HG03064 (cell line): ENCODE data around the gene B3GAT1.
"Not testable (repeated sequence)": the region's sequence is repeated elsewhere in the genome, so short reads cannot be mapped to it uniquely, and the experiment has no call there.

Experiments used
- ATAC-seq: cut with Tn5 transposase; IDR thresholded peaks from one replicate; pipeline ENCODE4 v1.9.1; 2021; ENCODE audit warnings: low read depth; ENCODE audit not compliant: unreplicated experiment

The B3GAT1 gene

GRCh38 chr11:134412203-134413042 lies at the start of gene B3GAT1:
Gene B3GAT1, minus strand, starts transcription at chr11:134412242. Its CDS starts 24,583 bp downstream, at chr11:134387659.
- no peak for ATAC-seq

DNA sequence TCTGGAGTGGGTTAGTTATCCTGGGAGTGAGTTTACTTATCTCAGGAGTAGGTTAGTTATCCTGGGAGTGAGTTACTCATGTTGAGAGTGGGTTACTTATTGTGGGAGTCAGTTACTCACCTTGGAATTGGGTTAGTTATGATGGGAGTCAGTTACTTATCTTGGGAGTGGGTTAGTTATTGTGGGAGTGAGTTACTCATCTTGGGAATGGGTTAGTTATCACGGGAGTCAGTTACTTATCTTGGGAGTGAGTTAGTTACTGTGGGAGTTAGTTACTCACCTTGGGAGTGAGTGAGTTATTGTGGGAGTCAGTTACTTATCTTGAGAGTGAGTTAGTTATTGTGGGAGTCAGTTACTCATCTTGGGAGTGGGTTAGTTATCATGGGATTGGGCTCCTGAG lies 49.6 kb upstream of the B3GAT1 start:
- no peak for ATAC-seq

DNA sequence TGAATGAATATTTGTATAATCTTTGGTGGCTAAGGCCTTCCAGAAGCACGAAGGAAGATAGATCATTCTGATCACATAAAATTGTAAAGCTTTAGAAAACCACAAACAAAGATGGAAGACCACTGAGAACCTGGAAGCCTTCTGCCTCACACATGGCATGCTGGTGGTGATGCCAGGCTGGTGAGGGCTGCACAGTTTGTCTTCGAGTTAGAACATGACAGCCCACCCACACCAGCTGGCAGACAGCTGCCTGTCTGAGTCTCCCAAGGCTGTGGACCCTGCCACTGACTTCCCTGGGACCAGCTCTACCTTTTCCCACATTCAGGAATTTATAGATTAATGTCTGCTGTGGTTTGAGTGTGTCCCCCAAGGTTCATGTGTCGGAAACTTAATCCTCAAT lies 48.8 kb upstream of the B3GAT1 start:
- no peak for ATAC-seq

GRCh38 chr11:134460062-134460561 lies 48.1 kb upstream of the B3GAT1 start:
- ATAC-seq = no peak

DNA sequence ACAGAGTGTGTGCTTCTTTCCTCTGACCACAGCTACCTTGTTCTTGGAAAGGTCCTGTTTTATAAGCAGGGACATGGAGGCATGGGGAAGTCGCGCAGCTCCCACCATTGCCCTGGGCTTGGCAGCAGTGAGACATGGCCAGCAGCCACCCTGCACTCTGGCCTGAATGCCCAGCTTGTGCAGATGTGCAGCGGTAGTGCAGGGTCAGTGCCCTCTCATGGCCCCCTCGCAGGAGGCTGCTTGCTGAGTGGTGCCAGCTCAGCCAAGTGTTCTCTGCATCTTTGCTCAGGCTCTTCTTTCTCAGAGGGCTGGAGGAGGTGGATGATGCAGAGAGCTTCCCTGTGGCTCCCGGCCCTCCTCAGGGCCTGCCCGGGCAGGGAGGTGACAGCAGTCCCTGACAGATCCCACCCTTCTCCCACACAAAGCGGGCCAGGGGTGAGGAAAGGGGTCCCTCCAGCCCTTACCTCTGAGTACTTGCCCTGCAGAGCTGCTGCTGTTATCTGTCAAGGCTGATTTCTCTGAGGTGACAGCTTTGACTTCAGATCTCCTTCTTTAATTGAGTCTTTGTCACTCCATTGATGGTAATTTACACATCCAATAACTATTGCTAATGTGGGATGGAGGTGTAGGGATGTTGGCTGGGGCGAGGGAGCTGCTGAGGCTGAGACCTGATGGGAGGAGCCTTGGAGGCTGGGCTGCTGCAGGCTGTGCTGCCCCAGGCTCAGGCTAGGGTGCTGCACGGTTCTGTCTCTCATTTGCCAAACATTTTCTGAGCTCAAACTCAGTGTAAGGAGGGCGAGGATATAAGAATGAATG lies 47.4 kb upstream of the B3GAT1 start:
- no peak for ATAC-seq

DNA sequence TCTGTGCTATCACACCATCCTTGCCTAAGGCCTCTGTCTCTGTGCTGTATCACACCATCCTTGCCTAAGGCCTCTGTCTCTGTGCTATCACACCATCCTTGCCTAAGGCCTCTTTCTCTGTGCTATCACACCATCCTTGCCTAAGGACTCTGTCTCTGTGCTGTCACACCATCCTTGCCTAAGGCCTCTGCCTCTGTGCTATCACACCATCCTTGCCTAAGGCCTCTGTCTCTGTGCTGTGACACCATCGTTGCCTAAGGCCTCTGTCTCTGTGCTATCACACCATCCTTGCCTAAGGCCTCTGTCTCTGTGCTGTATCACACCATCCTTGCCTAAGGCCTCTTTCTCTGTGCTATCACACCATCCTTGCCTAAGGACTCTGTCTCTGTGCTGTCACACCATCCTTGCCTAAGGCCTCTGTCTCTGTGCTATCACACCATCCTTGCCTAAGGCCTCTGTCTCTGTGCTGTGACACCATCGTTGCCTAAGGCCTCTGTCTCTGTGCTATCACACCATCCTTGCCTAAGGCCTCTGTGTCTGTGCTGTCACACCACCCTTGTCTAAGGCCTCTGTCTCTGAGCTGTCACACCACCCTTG lies 45.5 kb upstream of the B3GAT1 start:
- ATAC-seq = not testable (repeated sequence)

- ATAC-seq = no peak
These were observed 43.5 kb upstream of the B3GAT1 start for GRCh38 chr11:134455516-134455915.

GRCh38 chr11:134454146-134454690 lies 42.2 kb upstream of the B3GAT1 start:
- no peak for ATAC-seq

- ATAC-seq = no peak
These were observed 41.4 kb upstream of the B3GAT1 start for GRCh38 chr11:134453441-134453840.

GRCh38 chr11:134452838-134453155 lies 40.8 kb upstream of the B3GAT1 start:
- no peak for ATAC-seq

DNA sequence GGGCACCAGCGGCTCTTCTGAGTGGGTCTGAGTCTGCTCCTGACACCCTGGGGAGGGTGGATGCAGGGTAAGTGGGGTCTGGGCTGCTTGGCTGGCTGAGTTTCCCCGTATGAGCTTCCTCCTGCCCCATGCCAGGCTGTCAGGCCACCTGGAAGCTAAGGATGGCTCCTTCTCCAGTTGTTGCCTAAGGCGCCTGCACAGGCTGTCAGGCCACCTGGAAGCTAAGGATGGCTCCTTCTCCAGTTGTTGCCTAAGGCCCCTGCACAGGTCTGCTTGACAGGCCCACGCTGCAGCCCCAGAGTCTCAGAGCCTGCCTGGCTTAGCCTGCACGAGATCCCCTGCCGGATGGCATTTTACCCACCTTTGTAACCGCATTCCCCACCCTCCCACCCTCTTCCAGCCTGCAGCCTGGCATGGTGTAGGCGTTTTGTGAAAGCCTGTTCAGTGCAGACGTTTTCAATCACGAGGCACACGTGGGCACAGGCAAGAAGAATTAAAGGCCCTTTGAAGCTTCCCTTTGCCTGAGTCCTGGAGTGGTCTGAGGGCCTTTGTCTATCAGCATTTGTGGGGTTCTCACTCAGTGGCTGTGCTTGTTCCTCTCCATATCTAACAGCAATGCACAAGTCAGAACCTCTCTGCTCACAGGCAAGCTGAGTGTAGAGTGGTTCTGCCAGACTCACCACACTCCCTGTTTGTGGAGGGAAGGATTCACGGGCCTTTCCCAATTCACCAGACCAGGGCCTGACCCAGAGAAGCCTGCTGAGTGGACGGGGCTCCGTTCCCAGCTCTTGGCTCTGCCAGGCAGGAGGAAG lies 40.2 kb upstream of the B3GAT1 start:
- ATAC-seq = no peak

DNA sequence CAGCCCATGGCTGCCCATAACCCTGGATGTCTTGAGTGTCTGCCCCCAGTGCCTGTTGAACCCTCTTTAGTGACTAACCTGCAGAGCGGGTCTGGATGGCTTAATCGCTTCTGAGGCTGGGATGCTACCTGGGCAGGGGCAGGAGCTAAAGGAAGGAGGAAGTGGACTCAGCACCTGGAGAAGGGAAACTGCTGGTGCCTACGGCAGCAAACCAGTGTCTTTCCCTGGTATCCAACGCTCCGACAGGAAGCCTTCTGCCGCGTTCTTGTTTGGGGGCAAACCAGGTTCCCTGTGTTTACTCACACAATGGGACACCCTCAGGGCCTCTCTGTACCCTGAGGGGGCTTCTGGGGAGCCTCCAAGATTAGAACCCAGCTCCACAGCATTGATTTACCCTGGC lies 38.1 kb upstream of the B3GAT1 start:
- ATAC-seq = no peak

DNA sequence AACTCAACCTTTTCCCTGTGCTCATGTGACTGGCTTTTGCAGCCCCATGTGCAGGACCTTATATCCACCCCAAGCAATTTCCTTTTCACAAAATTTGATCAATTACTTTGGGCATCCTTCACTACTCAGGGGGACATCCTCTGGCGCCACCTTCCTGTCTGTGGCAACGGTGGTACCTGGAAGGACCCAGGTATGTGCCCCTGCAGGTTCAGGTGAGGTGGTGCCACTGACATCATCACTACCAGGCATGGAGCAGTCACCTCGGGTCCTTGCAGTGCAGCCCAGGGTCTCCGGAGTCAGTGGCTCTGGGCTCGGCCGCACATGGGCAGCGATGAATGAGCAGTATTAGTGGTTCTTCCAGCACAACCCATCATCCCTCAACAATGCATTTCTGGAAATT lies 37.7 kb upstream of the B3GAT1 start:
- no peak for ATAC-seq

- no peak for ATAC-seq
These were observed 37.0 kb upstream of the B3GAT1 start for GRCh38 chr11:134449051-134449450.

DNA sequence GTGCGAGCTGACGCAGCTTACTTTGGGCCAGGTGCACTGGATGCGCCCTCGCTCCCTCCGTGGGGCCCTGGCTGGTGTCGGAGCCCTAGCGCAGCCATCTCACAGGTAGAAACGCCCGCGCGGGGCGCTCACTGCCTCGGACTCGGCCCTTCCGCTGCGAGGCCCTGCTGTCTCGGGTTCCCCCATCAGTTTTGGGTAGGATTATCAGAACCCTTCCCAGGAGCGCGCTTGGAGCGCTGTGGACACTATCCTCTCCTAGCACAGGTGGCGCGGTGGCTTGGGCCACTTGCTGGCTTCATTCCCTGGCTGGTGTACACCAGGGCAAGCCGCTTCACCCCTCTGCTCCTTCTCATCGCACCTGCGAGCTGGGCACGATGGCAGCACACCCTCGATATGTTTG lies 35.7 kb upstream of the B3GAT1 start:
- ATAC-seq = no peak

GRCh38 chr11:134445601-134446325 lies 33.7 kb upstream of the B3GAT1 start:
- ATAC-seq = no peak

DNA sequence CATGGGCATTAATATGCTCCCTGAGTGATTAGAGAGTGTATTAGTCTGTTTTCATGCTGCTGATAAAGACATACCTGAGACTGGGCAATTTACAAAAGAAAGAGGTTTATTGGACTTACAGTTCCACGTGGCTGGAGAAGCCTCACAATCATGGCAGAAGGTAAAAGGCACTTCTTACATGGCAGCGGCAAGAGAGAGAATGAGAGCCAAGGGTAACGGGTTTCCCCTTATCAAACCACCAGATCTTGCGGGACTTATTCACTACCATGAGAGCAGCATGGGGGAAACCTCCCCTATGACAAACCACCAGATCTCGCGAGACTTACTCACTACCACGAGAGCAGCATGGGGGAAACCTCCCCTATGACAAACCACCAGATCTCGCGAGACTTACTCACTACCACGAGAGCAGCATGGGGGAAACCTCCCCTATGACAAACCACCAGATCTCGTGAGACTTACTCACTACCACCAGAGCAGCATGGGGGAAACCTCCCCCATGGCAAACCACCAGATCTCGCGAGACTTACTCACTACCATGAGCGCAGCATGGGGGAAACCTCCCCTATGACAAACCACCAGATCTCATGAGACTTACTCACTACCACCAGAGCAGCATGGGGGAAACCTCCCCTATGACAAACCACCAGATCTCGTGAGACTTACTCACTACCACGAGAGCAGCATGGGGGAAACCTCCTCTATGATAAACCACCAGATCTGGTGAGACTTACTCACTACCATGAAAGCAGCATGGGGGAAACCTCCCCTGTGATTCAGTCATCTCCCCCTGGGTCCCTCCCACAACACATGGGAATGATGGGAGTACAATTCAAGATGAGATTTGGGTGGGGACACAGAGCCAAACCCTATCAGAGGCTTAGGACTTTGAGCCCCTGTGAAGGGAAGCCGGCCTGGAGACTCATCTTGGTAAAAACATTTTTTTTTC lies 32.4 kb upstream of the B3GAT1 start:
- ATAC-seq = not testable (repeated sequence)

DNA sequence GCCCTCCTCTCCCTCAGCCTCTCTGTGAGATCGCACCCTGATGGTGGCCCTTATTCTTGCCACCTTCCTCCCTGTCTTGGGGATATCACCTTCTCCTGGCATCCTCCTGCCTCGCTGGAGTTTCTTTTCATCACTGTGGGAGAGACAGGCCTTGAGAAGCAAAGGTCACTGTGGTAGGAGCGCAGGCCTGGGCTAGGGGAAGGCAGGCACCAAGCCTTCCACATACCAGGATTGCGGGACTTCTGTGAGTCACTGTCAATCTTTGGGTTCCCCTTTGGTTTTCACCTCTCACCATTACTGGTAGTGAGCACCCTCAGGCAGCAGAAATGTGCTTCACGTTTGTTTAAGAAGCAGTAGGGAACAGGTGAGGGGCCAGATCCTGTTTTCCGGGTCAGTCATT lies 31.2 kb upstream of the B3GAT1 start:
- no peak for ATAC-seq
